Central memory CD8-positive, alpha-beta T cell (primary cell): ENCODE measurements around the gene SRPRA.

Experiments
- ATAC-seq: fragments of 150-1000 bp; cut with Tn5 transposase; replicated peaks from 2 replicates; pipeline ENCODE4 v1.10.0; 2022; ENCODE audit warnings: mild to moderate bottlenecking, moderate FRiP score, moderate number of reproducible peaks; ENCODE audit not compliant: poor library complexity, severe bottlenecking; ENCODE audit errors: extremely low read depth
- DNase-seq, 2 donors: peaks; one replicate each; pipeline ENCODE4 v3.0.0; 2021; ENCODE audit warnings: low spot score in 2 of 2
- H3K27ac Mint-ChIP-seq: one replicate; pipeline ENCODE4 v1.8.0; 2022; ENCODE audit warnings: low read depth, mild to moderate bottlenecking, moderate library complexity, mixed read lengths
- H3K27me3 Mint-ChIP-seq: one replicate; pipeline ENCODE4 v1.8.0; 2022; ENCODE audit warnings: mixed read lengths
- H3K36me3 Mint-ChIP-seq: one replicate; pipeline ENCODE4 v1.8.0; 2022; ENCODE audit warnings: mild to moderate bottlenecking, moderate library complexity, mixed read lengths; ENCODE audit not compliant: insufficient read depth
- H3K4me1 Mint-ChIP-seq: one replicate; pipeline ENCODE4 v1.8.0; 2022; ENCODE audit warnings: mixed read lengths
- H3K4me3 Mint-ChIP-seq: one replicate; pipeline ENCODE4 v1.8.0; 2022; ENCODE audit warnings: mild to moderate bottlenecking, moderate library complexity, mixed read lengths
- H3K9me3 Mint-ChIP-seq: one replicate; pipeline ENCODE4 v1.8.0; 2022; ENCODE audit warnings: mixed read lengths

SRPRA gene

DNA sequence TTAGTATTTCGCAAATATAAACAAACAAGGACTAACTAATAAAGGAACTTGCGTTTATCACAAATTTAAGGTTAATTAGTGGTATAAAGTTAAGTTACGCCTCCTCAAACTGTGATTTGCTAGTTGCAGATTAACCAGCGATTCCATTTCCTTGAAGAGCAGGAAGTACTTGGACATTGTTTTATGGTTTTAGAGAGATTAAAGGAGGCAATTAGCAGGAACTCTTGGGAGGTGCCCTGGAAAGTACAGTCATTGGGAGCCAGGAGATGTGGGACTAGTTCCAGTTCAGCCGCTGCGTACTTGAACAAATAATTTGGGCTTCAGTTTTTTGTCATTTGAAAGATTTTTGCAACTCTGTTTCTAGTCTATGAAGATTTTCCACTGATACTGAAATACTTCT, 53.9 kb downstream of the SRPRA start:
- H3K36me3 Mint-ChIP-seq: peaks cover 10% of the 10 kb centered on the region
- no peaks in the 10 kb centered on the region for H3K9me3 Mint-ChIP-seq
- no peak overlapping the region for H3K4me3 Mint-ChIP-seq
- DNase-seq (no peak), ATAC-seq (no peak)
- peaks cover 54% of the 10 kb centered on the region for H3K4me1 Mint-ChIP-seq
- no peaks in the 10 kb centered on the region for H3K27me3 Mint-ChIP-seq
- H3K27ac Mint-ChIP-seq: no peak overlapping the region

DNA sequence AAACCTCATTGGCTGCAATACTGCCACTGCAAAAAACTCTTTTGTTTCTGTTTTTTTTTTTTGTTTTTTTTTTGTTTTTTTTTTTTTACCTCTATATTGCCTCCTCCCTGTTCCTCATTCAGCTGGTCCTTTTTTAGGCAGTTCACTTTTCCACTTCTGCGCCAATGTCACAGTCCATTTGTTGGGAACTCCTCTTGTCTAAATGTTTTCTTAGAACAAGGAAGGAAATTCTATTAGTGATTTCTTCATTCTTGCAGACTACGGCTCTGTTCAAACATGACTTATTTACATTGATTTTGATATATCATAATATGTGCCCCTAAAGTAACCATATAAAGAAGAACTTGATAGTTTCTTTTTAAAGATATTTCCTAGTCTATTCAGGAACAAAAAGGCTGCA, 54.3 kb downstream of the SRPRA start:
- Mint-ChIP-seq H3K36me3 (peaks cover 11% of the 10 kb centered on the region), H3K27me3 (no peaks in the 10 kb centered on the region), H3K4me1 (peaks cover 54% of the 10 kb centered on the region), H3K4me3 (no peak overlapping the region), H3K9me3 (no peaks in the 10 kb centered on the region), H3K27ac (no peak overlapping the region)
- DNase-seq (no peak), ATAC-seq (no peak)
